ENCODE data around the gene RNF167.

Gene RNF167

GRCh38 chr17:4947411-4948165 is 7.5 kb downstream of the RNF167 start (continued):
- no peak for TF ChIP-seq ZNF660 (tag by site-specific recombination; IDR thresholded peaks at IDR 0.05)
- TF ChIP-seq ZNF558 (tag by site-specific recombination; IDR thresholded peaks at IDR 0.05), result no peak
- TF ChIP-seq ZNF354C (tag by site-specific recombination; IDR thresholded peaks at IDR 0.05; ENCODE audit: borderline replicate concordance, low read depth), result no peak
- 0 out of 2 replicates have a peak, but pooled peaks have one; percentile 8 for TF ChIP-seq ZFHX2 (tag by site-specific recombination; conservative IDR thresholded peaks at IDR 0.05)
- TF ChIP-seq ZNF223 (tag by site-specific recombination; IDR thresholded peaks at IDR 0.05), result no peak
- no peak for TF ChIP-seq ZNF221 (tag by site-specific recombination; IDR thresholded peaks at IDR 0.05; ENCODE audit: borderline replicate concordance)
- TF ChIP-seq ZNF664 (tag by site-specific recombination; IDR thresholded peaks at IDR 0.05), result no peak
- TF ChIP-seq ZNF624 (tag by site-specific recombination; IDR thresholded peaks at IDR 0.05), result no peak
- TF ChIP-seq SP3 (tag by site-specific recombination; IDR thresholded peaks at IDR 0.05), result peak; percentile 91
- TF ChIP-seq HIC1 (tag by site-specific recombination; IDR thresholded peaks at IDR 0.05), result 0 out of 2 replicates have a peak, but pooled peaks have one; percentile 71
- TF ChIP-seq, protein P1, sequence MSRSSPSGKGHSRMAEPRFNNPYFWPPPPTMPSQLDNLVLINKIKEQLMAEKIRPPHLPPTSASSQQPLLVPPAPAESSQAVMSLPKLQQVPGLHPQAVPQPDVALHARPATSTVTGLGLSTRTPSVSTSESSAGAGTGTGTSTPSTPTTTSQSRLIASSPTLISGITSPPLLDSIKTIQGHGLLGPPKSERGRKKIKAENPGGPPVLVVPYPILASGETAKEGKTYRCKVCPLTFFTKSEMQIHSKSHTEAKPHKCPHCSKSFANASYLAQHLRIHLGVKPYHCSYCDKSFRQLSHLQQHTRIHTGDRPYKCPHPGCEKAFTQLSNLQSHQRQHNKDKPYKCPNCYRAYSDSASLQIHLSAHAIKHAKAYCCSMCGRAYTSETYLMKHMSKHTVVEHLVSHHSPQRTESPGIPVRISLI (tag by site-specific recombination; IDR thresholded peaks at IDR 0.05), result no peak
- peak; percentile 57 for TF ChIP-seq MZF1 (tag by site-specific recombination; IDR thresholded peaks at IDR 0.05; ENCODE audit: borderline replicate concordance)
- 0 out of 2 replicates have a peak, but pooled peaks have one; percentile 9 for TF ChIP-seq ZNF585B (tag by site-specific recombination; IDR thresholded peaks at IDR 0.05)
- no peak for TF ChIP-seq ZNF548 (tag by site-specific recombination; IDR thresholded peaks at IDR 0.05)
- peak; percentile 19; the same call in 1 of the 2 replicates for TF ChIP-seq ZFP69B (tag by site-specific recombination; IDR thresholded peaks at IDR 0.05)
- peak; percentile 55; the same call in 1 of the 2 replicates for TF ChIP-seq KLF10 (tag by site-specific recombination; IDR thresholded peaks at IDR 0.05)
- TF ChIP-seq ZNF843 (tag by site-specific recombination; IDR thresholded peaks at IDR 0.05), result no peak
- TF ChIP-seq OSR2 (tag by site-specific recombination; IDR thresholded peaks at IDR 0.05), result no peak
- no peak for TF ChIP-seq ZNF248 (tag by site-specific recombination; IDR thresholded peaks at IDR 0.05)
- TF ChIP-seq RBAK (tag by site-specific recombination; IDR thresholded peaks at IDR 0.05), result no peak
- TF ChIP-seq ZBTB20 (tag by site-specific recombination; IDR thresholded peaks at IDR 0.05), result peak; percentile 37; the same call in 1 of the 2 replicates
- no peak for TF ChIP-seq ZNF555 (tag by site-specific recombination; conservative IDR thresholded peaks at IDR 0.05)
- TF ChIP-seq CTCF (tag by site-specific recombination; IDR thresholded peaks at IDR 0.05), result no peak
- peak; percentile 82 for TF ChIP-seq SP2 (tag by site-specific recombination; IDR thresholded peaks at IDR 0.05)
- TF ChIP-seq, protein P2, sequence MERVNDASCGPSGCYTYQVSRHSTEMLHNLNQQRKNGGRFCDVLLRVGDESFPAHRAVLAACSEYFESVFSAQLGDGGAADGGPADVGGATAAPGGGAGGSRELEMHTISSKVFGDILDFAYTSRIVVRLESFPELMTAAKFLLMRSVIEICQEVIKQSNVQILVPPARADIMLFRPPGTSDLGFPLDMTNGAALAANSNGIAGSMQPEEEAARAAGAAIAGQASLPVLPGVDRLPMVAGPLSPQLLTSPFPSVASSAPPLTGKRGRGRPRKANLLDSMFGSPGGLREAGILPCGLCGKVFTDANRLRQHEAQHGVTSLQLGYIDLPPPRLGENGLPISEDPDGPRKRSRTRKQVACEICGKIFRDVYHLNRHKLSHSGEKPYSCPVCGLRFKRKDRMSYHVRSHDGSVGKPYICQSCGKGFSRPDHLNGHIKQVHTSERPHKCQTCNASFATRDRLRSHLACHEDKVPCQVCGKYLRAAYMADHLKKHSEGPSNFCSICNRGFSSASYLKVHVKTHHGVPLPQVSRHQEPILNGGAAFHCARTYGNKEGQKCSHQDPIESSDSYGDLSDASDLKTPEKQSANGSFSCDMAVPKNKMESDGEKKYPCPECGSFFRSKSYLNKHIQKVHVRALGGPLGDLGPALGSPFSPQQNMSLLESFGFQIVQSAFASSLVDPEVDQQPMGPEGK (tag by site-specific recombination; IDR thresholded peaks at IDR 0.05), result peak; percentile 88
- TF ChIP-seq ZNF138 (tag by site-specific recombination; IDR thresholded peaks at IDR 0.05; ENCODE audit: borderline replicate concordance), result no peak
- no peak for TF ChIP-seq ZNF426 (tag by site-specific recombination; IDR thresholded peaks at IDR 0.05)
- TF ChIP-seq, protein P3, sequence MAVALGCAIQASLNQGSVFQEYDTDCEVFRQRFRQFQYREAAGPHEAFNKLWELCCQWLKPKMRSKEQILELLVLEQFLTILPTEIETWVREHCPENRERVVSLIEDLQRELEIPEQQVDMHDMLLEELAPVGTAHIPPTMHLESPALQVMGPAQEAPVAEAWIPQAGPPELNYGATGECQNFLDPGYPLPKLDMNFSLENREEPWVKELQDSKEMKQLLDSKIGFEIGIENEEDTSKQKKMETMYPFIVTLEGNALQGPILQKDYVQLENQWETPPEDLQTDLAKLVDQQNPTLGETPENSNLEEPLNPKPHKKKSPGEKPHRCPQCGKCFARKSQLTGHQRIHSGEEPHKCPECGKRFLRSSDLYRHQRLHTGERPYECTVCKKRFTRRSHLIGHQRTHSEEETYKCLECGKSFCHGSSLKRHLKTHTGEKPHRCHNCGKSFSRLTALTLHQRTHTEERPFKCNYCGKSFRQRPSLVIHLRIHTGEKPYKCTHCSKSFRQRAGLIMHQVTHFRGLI (tag by site-specific recombination; IDR thresholded peaks at IDR 0.05), result peak; percentile 57; the same call in 1 of the 2 replicates
- TF ChIP-seq ZFP37 (tag by site-specific recombination; IDR thresholded peaks at IDR 0.05), result 0 out of 2 replicates have a peak, but pooled peaks have one; percentile 66

Data from HEK293 (cell line).